Gastroesophageal sphincter (tissue), 3 donors: ENCODE results near the gene KTN1.

Experiments used
- POLR2A ChIP-seq, 2 donors: fragments of 450-650 bp; IDR thresholded peaks; one replicate each; pipeline ENCODE4 v1.6.1; 2017; ENCODE audit warnings: antibody characterized with exemption in 2 of 2, mild to moderate bottlenecking in 2 of 2, moderate library complexity in 1 of 2
- TF ChIP-seq, protein P1 (sequence below), 4 experiments: fragments of 200-600 bp in 2 of 4; fragments of 450-650 bp in 2 of 4; sonication (generic) in 1 of 4; IDR thresholded peaks; one replicate each; pipeline ENCODE4 v1.5.1; 2017 to 2019; ENCODE audit warnings: antibody characterized with exemption in 4 of 4, mild to moderate bottlenecking in 2 of 4, moderate library complexity in 2 of 4

- TF ChIP-seq, protein P1, sequence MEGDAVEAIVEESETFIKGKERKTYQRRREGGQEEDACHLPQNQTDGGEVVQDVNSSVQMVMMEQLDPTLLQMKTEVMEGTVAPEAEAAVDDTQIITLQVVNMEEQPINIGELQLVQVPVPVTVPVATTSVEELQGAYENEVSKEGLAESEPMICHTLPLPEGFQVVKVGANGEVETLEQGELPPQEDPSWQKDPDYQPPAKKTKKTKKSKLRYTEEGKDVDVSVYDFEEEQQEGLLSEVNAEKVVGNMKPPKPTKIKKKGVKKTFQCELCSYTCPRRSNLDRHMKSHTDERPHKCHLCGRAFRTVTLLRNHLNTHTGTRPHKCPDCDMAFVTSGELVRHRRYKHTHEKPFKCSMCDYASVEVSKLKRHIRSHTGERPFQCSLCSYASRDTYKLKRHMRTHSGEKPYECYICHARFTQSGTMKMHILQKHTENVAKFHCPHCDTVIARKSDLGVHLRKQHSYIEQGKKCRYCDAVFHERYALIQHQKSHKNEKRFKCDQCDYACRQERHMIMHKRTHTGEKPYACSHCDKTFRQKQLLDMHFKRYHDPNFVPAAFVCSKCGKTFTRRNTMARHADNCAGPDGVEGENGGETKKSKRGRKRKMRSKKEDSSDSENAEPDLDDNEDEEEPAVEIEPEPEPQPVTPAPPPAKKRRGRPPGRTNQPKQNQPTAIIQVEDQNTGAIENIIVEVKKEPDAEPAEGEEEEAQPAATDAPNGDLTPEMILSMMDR (IDR thresholded peaks at IDR 0.05): no peak
- no peak for TF ChIP-seq POLR2A (IDR thresholded peaks at IDR 0.05)
Observed at GRCh38 chr14:55604488-55604887, 24.5 kb downstream of the KTN1 start.
